AG10803 (cell line): Measurements from ENCODE around the gene B3GAT3.
"Not testable (repeated sequence)": the region's sequence is repeated elsewhere in the genome, so short reads cannot be mapped to it uniquely, and the experiment has no call there.

Experiments used
- DNase-seq: peaks from one replicate; pipeline ENCODE4 v3.0.0; 2010; ENCODE audit warnings: low read depth
- H3K4me3 ChIP-seq: 2 replicates; pipeline ENCODE4 v1.5.1; 2011; ENCODE audit warnings: mild to moderate bottlenecking, low read length, control low read depth
- CTCF ChIP-seq: conservative IDR thresholded peaks from 2 replicates; pipeline ENCODE4 v1.5.1; 2011; ENCODE audit warnings: mild to moderate bottlenecking, low read length, control low read depth, inconsistent platforms

Gene B3GAT3

GRCh38 chr11:62595124-62595523, 26.7 kb downstream of the B3GAT3 start:
- no peak for TF ChIP-seq CTCF
- no peak for DNase-seq
- H3K4me3 ChIP-seq: no peak overlapping the region

GRCh38 chr11:62593434-62594044, 28.2 kb downstream of the B3GAT3 start:
- peak; percentile 69 for TF ChIP-seq CTCF
- peak; percentile 79 for DNase-seq
- H3K4me3 ChIP-seq: no peak overlapping the region

GRCh38 chr11:62592989-62593421, 28.8 kb downstream of the B3GAT3 start:
- DNase-seq: no peak
- no peak overlapping the region for H3K4me3 ChIP-seq
- no peak for TF ChIP-seq CTCF

- DNase-seq: no peak
- H3K4me3 ChIP-seq: peak overlapping the region; percentile 69
- TF ChIP-seq CTCF: no peak
Observed at GRCh38 chr11:62592146-62592815, 29.5 kb downstream of the B3GAT3 start.

- DNase-seq: peak; percentile 99
- H3K4me3 ChIP-seq: peak within 1 kb of the TSS; percentile 93
- 0 out of 2 replicates have a peak, but pooled peaks have one; percentile 5 for TF ChIP-seq CTCF
Observed at GRCh38 chr11:62591448-62592145, 30.2 kb downstream of the B3GAT3 start, which contains the start of gene TUT1. TUT1 (minus strand) TSS chr11:62591523; CDS start chr11:62591485, 38 bp downstream.

- DNase-seq: no peak
- H3K4me3 ChIP-seq: no peak overlapping the region
- no peak; the same call in 1 of the 2 replicates for TF ChIP-seq CTCF
Observed at GRCh38 chr11:62588966-62589637, 32.7 kb downstream of the B3GAT3 start.

GRCh38 chr11:62585356-62585755, 36.4 kb downstream of the B3GAT3 start:
- DNase-seq, H3K4me3 ChIP-seq: not testable (repeated sequence)

- H3K4me3 ChIP-seq, DNase-seq: not testable (repeated sequence)
Observed at GRCh38 chr11:62581735-62582134, 40.1 kb downstream of the B3GAT3 start.
